Dermis microvascular lymphatic vessel endothelial cell (primary cell): ENCODE measurements around the gene KRT17. TPM values are rescaled to one million over a fixed set of nuclear protein-coding genes. Genes with fewer than 3 reads are reported as not detected.
"Not testable (repeated sequence)": the region's sequence is repeated elsewhere in the genome, so short reads cannot be mapped to it uniquely, and the experiment has no call there.

Experiments
- DNase-seq, 2 donors: peaks; one replicate each; pipeline versions ENCODE4 v3.0.0 to v3.0.0-alpha.2; 2010; ENCODE audit warnings: low read depth in 2 of 2
- total RNA-seq: library from RNA; depleted of rRNA; stranded (reverse); fragments of >200 nt; gene quantifications from 2 replicates; pipeline ENCODE4 v1.2.1, GENCODE V29; 2014

Gene KRT17
- total RNA-seq, 1 donor from 2014 or later = 0.39 TPM

DNA sequence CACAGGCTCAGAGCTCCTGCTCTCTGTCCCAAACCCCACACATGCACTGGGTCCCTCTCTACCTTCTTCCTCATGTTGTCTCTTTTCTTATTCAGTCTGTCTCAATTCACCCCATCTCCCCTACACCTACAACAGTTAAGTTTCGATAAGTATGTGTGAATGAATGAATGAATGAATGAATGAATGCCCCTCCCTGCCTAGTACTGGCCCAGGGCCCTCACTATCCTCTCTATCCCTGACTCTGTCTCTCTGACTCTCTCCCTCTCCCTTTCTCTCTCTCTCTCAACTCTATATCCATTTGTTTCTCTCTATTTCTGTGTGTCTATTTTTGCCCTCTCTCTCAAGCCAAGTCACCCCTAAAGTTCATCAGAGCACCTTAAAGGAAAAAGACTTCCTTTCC is 45.8 kb downstream of the KRT17 start:
- DNase-seq = no peak

GRCh38 chr17:41576740-41577139 is 47.6 kb downstream of the KRT17 start:
- DNase-seq = not testable (repeated sequence)

- DNase-seq = no peak
Observed at GRCh38 chr17:41575336-41575735, 49.0 kb downstream of the KRT17 start.

DNA sequence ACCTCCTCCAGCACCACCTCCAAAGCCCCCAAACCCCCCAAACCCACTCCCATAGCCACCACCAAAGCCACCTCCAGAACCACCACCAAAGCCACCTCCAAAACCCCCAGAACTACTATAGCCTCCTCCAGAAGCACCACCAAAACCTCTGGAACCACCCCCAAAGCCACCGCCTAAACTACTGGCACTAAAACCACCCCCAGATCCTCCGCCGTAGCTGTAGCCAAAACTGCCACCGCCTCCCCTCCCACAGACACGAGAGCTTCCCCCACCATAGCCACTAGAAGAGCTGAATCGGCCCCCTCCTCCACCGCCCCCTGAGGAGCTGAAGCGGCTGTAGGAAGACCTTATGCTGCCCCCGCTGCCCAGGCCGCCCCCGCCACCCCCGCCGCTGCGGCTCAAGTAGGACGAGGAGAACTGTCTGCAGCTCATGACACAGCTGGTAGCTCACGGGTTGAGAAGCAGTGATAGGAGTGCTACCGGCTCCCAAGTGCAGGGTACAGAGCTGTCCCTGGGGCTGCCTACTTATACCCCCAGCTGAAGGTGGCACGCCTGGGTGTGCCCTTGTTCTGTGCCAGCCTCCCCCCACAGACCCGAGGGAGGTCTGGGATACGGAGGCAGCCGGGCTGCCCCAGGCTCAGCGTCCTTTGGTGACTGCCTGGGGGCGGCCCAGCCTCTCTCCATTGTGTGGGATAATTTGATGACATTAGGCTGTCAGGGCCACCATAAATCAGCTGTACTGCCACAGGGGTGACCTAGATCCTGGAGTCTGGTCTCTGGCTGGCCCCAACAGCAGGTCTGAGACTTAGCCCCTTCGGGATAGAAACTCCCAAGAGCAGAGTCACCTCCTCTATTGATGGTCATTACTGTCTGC is 52.6 kb downstream of the KRT17 start, which contains the start of gene KRT9:
TSS of gene KRT9 (minus strand) at position 499 of the 874 bp plus-strand sequence. CDS start at position 432, 67 bp downstream.
- no peak for DNase-seq

Other genes starting within 250 kb of the KRT17 start
- under 0.01 TPM in 1 of 2 replicates, not detected in the other for gene KRT34, start 242.3 kb downstream of the KRT17 start, total RNA-seq
- gene KRT31, start 227.0 kb downstream of the KRT17 start, total RNA-seq = not detected in 2 replicates
- not detected in 2 replicates for gene KRT37, start 200.0 kb downstream of the KRT17 start, total RNA-seq
- not detected in 2 replicates for gene KRT38, start 183.6 kb downstream of the KRT17 start, total RNA-seq
- gene KRT32, start 157.2 kb downstream of the KRT17 start, total RNA-seq = not detected in 2 replicates
- gene KRT35, start 143.4 kb downstream of the KRT17 start, total RNA-seq = not detected in 2 replicates
- 0.38 TPM in 1 of 2 replicates, not detected in the other for gene KRT36, start 134.7 kb downstream of the KRT17 start, total RNA-seq
- not detected in 2 replicates for gene KRT13, start 119.0 kb downstream of the KRT17 start, total RNA-seq
- 0.13 and 1.2 TPM in 2 replicates for gene KRT15, start 105.7 kb downstream of the KRT17 start, total RNA-seq
- gene KRT19, start 96.3 kb downstream of the KRT17 start, total RNA-seq = 4.2 and 11.3 TPM in 2 replicates
- gene KRT9, start 52.5 kb downstream of the KRT17 start, total RNA-seq = not detected in 2 replicates
- gene KRT14, start 37.7 kb downstream of the KRT17 start, total RNA-seq = not detected in 2 replicates
- not detected in 2 replicates for gene KRT16, start 11.8 kb downstream of the KRT17 start, total RNA-seq
- 43.6 and 66.6 TPM in 2 replicates for gene EIF1, start 64.3 kb upstream of the KRT17 start, total RNA-seq
- gene GAST, start 87.8 kb upstream of the KRT17 start, total RNA-seq = not detected in 2 replicates
- gene HAP1, start 110.1 kb upstream of the KRT17 start, total RNA-seq = 0.13 and 0.25 TPM in 2 replicates
- 207 and 483 TPM in 2 replicates for gene JUP, start 162.1 kb upstream of the KRT17 start, total RNA-seq
- 36.5 and 67.6 TPM in 2 replicates for gene P3H4, start 187.4 kb upstream of the KRT17 start, total RNA-seq
- gene FKBP10, start 188.4 kb upstream of the KRT17 start, total RNA-seq = 105 and 159 TPM in 2 replicates
- gene NT5C3B, start 211.7 kb upstream of the KRT17 start, total RNA-seq = 57.8 and 63.1 TPM in 2 replicates
- gene KLHL10, start 213.2 kb upstream of the KRT17 start, total RNA-seq = under 0.01 and 0.13 TPM in 2 replicates
- gene KLHL11, start 240.8 kb upstream of the KRT17 start, total RNA-seq = 24.0 and 30.0 TPM in 2 replicates